ENCODE measurements around the gene COMMD4.
"Not testable (repeated sequence)": the region's sequence is repeated elsewhere in the genome, so short reads cannot be mapped to it uniquely, and the experiment has no call there.

The COMMD4 gene

GRCh38 chr15:75335705-75336355, at the start of gene COMMD4:
COMMD4 (plus strand) TSS chr15:75336063; CDS start chr15:75336090, 27 bp downstream.
- DNase-seq, result peak; percentile 36

- not testable (repeated sequence) for DNase-seq
These were observed 42.2 kb upstream of the COMMD4 start for GRCh38 chr15:75293660-75294059.

GRCh38 chr15:75298541-75299310, 37.1 kb upstream of the COMMD4 start:
- DNase-seq, result not testable (repeated sequence)

GRCh38 chr15:75299311-75299688, 36.6 kb upstream of the COMMD4 start:
- not testable (repeated sequence) for DNase-seq

GRCh38 chr15:75300026-75300425, 35.8 kb upstream of the COMMD4 start:
- not testable (repeated sequence) for DNase-seq

GRCh38 chr15:75302318-75302717, 33.5 kb upstream of the COMMD4 start:
- DNase-seq, result no peak

GRCh38 chr15:75302753-75303152, 33.1 kb upstream of the COMMD4 start:
- DNase-seq, result not testable (repeated sequence)

GRCh38 chr15:75306188-75306587, 29.7 kb upstream of the COMMD4 start:
- DNase-seq, result no peak

GRCh38 chr15:75307778-75308390, 28.0 kb upstream of the COMMD4 start:
- no peak for DNase-seq

GRCh38 chr15:75309711-75310110, 26.2 kb upstream of the COMMD4 start:
- no peak for DNase-seq

- DNase-seq, result not testable (repeated sequence)
These were observed 23.3 kb upstream of the COMMD4 start for GRCh38 chr15:75312548-75312947.

- DNase-seq, result no peak
These were observed 22.6 kb upstream of the COMMD4 start for GRCh38 chr15:75313116-75313845.

GRCh38 chr15:75314552-75315290, 21.1 kb upstream of the COMMD4 start:
- no peak for DNase-seq

GRCh38 chr15:75319231-75319897, 16.5 kb upstream of the COMMD4 start:
- DNase-seq, result not testable (repeated sequence)

- DNase-seq, result no peak
These were observed 14.2 kb upstream of the COMMD4 start for GRCh38 chr15:75321711-75322110.

- no peak for DNase-seq
These were observed 9.9 kb upstream of the COMMD4 start for GRCh38 chr15:75325922-75326321.

- no peak for DNase-seq
These were observed 8.9 kb upstream of the COMMD4 start for GRCh38 chr15:75327005-75327404.

GRCh38 chr15:75327491-75327890, 8.4 kb upstream of the COMMD4 start:
- DNase-seq, result no peak

GRCh38 chr15:75328493-75329314, 7.2 kb upstream of the COMMD4 start:
- no peak for DNase-seq

- DNase-seq, result no peak
These were observed 6.3 kb upstream of the COMMD4 start for GRCh38 chr15:75329571-75329970.

- not testable (repeated sequence) for DNase-seq
These were observed 3.8 kb upstream of the COMMD4 start for GRCh38 chr15:75332093-75332492.

Data from NCI-H2029 treated with DMSO at 0.1 percent for 48 hours (cell line).